HUES6 (cell line): Measurements from ENCODE around the gene SLC46A1.

ENCODE experiments used
- H3K27ac ChIP-seq: 2 replicates; pipeline ENCODE4 v1.7.0; 2013; ENCODE audit warnings: low read depth, mild to moderate bottlenecking, low read length, inconsistent platforms
- H3K27me3 ChIP-seq: 2 replicates; pipeline ENCODE4 v1.6.1; 2013; ENCODE audit warnings: low read length; ENCODE audit not compliant: control insufficient read depth, insufficient read depth
- H3K36me3 ChIP-seq: 2 replicates; pipeline ENCODE4 v1.6.1; 2013; ENCODE audit warnings: low read length; ENCODE audit not compliant: control insufficient read depth, insufficient read depth
- H3K4me1 ChIP-seq: 2 replicates; pipeline ENCODE4 v1.6.1; 2013; ENCODE audit warnings: low read length; ENCODE audit not compliant: control insufficient read depth, insufficient read depth
- H3K4me3 ChIP-seq: 2 replicates; pipeline ENCODE4 v1.5.1; 2013; ENCODE audit warnings: low read depth, low read length
- H3K9ac ChIP-seq: one replicate; pipeline ENCODE4 v1.6.1; 2013; ENCODE audit warnings: mild to moderate bottlenecking, low read length
- H3K9me3 ChIP-seq: 2 replicates; pipeline ENCODE4 v1.6.1; 2013; ENCODE audit warnings: low read depth, low read length; ENCODE audit not compliant: control insufficient read depth, insufficient read depth

SLC46A1 gene

GRCh38 chr17:28404007-28404406 lies 2.0 kb downstream of the SLC46A1 start:
- Histone ChIP-seq H3K27ac (no peak overlapping the region), H3K36me3 (peaks cover 6% of the 10 kb centered on the region; the same call in 1 of the 2 replicates), H3K27me3 (peaks cover 47% of the 10 kb centered on the region), H3K4me1 (peaks cover 60% of the 10 kb centered on the region), H3K4me3 (no peak overlapping the region), H3K9ac (no peak overlapping the region), H3K9me3 (no peaks in the 10 kb centered on the region)

GRCh38 chr17:28402844-28403243 lies 3.2 kb downstream of the SLC46A1 start:
- H3K4me3 ChIP-seq, result peak overlapping the region; percentile 20; the same call in 1 of the 2 replicates
- peaks cover 51% of the 10 kb centered on the region for H3K4me1 ChIP-seq
- H3K27ac ChIP-seq, result no peak overlapping the region
- peak overlapping the region; percentile 2 for H3K9ac ChIP-seq
- H3K27me3 ChIP-seq, result peaks cover 48% of the 10 kb centered on the region
- H3K9me3 ChIP-seq, result no peaks in the 10 kb centered on the region
- peaks cover 8% of the 10 kb centered on the region; the same call in 1 of the 2 replicates for H3K36me3 ChIP-seq

GRCh38 chr17:28402224-28402630 lies 3.8 kb downstream of the SLC46A1 start:
- Histone ChIP-seq H3K4me3 (peak overlapping the region; percentile 20), H3K9ac (no peak overlapping the region), H3K27ac (no peak overlapping the region), H3K27me3 (peaks cover 48% of the 10 kb centered on the region), H3K4me1 (peaks cover 45% of the 10 kb centered on the region), H3K9me3 (no peaks in the 10 kb centered on the region), H3K36me3 (peaks cover 8% of the 10 kb centered on the region; the same call in 1 of the 2 replicates)

GRCh38 chr17:28399808-28400207 lies 6.2 kb downstream of the SLC46A1 start:
- H3K4me1 ChIP-seq, result peaks cover 46% of the 10 kb centered on the region
- H3K27me3 ChIP-seq, result peaks cover 43% of the 10 kb centered on the region
- peaks cover 8% of the 10 kb centered on the region; the same call in 1 of the 2 replicates for H3K36me3 ChIP-seq
- no peaks in the 10 kb centered on the region for H3K9me3 ChIP-seq
- no peak overlapping the region for H3K4me3 ChIP-seq
- H3K9ac ChIP-seq, result no peak overlapping the region
- H3K27ac ChIP-seq, result no peak overlapping the region

GRCh38 chr17:28398280-28398981 lies 7.6 kb downstream of the SLC46A1 start:
- peaks cover 38% of the 10 kb centered on the region for H3K4me1 ChIP-seq
- H3K27me3 ChIP-seq, result peaks cover 30% of the 10 kb centered on the region
- no peak overlapping the region for H3K4me3 ChIP-seq
- no peaks in the 10 kb centered on the region for H3K9me3 ChIP-seq
- H3K36me3 ChIP-seq, result peaks cover 8% of the 10 kb centered on the region; the same call in 1 of the 2 replicates
- no peak overlapping the region for H3K27ac ChIP-seq
- no peak overlapping the region for H3K9ac ChIP-seq

GRCh38 chr17:28397687-28398279 lies 8.2 kb downstream of the SLC46A1 start:
- no peaks in the 10 kb centered on the region for H3K9me3 ChIP-seq
- H3K4me3 ChIP-seq, result no peak overlapping the region
- peaks cover 32% of the 10 kb centered on the region for H3K4me1 ChIP-seq
- no peak overlapping the region for H3K9ac ChIP-seq
- peaks cover 8% of the 10 kb centered on the region; the same call in 1 of the 2 replicates for H3K36me3 ChIP-seq
- no peak overlapping the region for H3K27ac ChIP-seq
- peaks cover 24% of the 10 kb centered on the region for H3K27me3 ChIP-seq

- Histone ChIP-seq H3K27ac (no peak overlapping the region), H3K9ac (no peak overlapping the region)
Measured at GRCh38 chr17:28397275-28397674, 8.7 kb downstream of the SLC46A1 start.

GRCh38 chr17:28396635-28397239 lies 9.3 kb downstream of the SLC46A1 start:
- H3K27ac ChIP-seq, result no peak overlapping the region
- H3K36me3 ChIP-seq, result peaks cover 8% of the 10 kb centered on the region; the same call in 1 of the 2 replicates
- no peak overlapping the region for H3K4me3 ChIP-seq

More at GRCh38 chr17:28397275-28397674, 8.7 kb downstream of the SLC46A1 start:
- Histone ChIP-seq H3K4me3 (no peak overlapping the region), H3K9me3 (no peaks in the 10 kb centered on the region), H3K27me3 (peaks cover 21% of the 10 kb centered on the region), H3K36me3 (peaks cover 8% of the 10 kb centered on the region; the same call in 1 of the 2 replicates), H3K4me1 (peaks cover 32% of the 10 kb centered on the region)

GRCh38 chr17:28395968-28396367 lies 10.0 kb downstream of the SLC46A1 start:
- Histone ChIP-seq H3K4me1 (peaks cover 23% of the 10 kb centered on the region), H3K27ac (no peak overlapping the region), H3K9me3 (no peaks in the 10 kb centered on the region), H3K36me3 (peaks cover 8% of the 10 kb centered on the region; the same call in 1 of the 2 replicates), H3K4me3 (no peak overlapping the region), H3K9ac (no peak overlapping the region), H3K27me3 (peaks cover 14% of the 10 kb centered on the region)

More at GRCh38 chr17:28396635-28397239, 9.3 kb downstream of the SLC46A1 start:
- H3K9me3 ChIP-seq, result no peaks in the 10 kb centered on the region
- H3K4me1 ChIP-seq, result peaks cover 26% of the 10 kb centered on the region
- H3K9ac ChIP-seq, result no peak overlapping the region
- peaks cover 19% of the 10 kb centered on the region for H3K27me3 ChIP-seq

- H3K4me3 ChIP-seq, result no peak overlapping the region
- H3K4me1 ChIP-seq, result peaks cover 23% of the 10 kb centered on the region
- H3K27me3 ChIP-seq, result peaks cover 9% of the 10 kb centered on the region
- H3K9me3 ChIP-seq, result no peaks in the 10 kb centered on the region
- H3K9ac ChIP-seq, result no peak overlapping the region
- H3K27ac ChIP-seq, result no peak overlapping the region; the same call in 1 of the 2 replicates
- H3K36me3 ChIP-seq, result peaks cover 8% of the 10 kb centered on the region; the same call in 1 of the 2 replicates
Measured at GRCh38 chr17:28395426-28395825, 10.6 kb downstream of the SLC46A1 start.
